NT2/D1 (cell line): ENCODE data around the gene CDH4.

Experiments used
- DNase-seq: peaks from one replicate; pipeline ENCODE4 v3.0.0-alpha.2; 2011; ENCODE audit warnings: low read depth, low spot score
- H3K27me3 ChIP-seq: 2 replicates; pipeline ENCODE4 v1.6.0; 2011; ENCODE audit warnings: mild to moderate bottlenecking; ENCODE audit not compliant: insufficient read length, insufficient read depth
- H3K36me3 ChIP-seq: 2 replicates; pipeline ENCODE4 v1.6.1; 2011; ENCODE audit warnings: mild to moderate bottlenecking, low read length, mixed read lengths; ENCODE audit not compliant: insufficient read depth, insufficient read length
- H3K4me1 ChIP-seq: 2 replicates; pipeline ENCODE4 v1.5.1; 2011; ENCODE audit not compliant: insufficient read depth, insufficient read length
- H3K4me3 ChIP-seq: 2 replicates; pipeline ENCODE4 v1.5.1; 2011; ENCODE audit warnings: low read depth; ENCODE audit not compliant: insufficient read length
- H3K9ac ChIP-seq: 2 replicates; pipeline ENCODE4 v1.6.0; 2011; ENCODE audit warnings: low read depth; ENCODE audit not compliant: insufficient read length
- H3K9me3 ChIP-seq: 2 replicates; pipeline ENCODE4 v1.5.1; 2011; ENCODE audit warnings: mild to moderate bottlenecking, low read length; ENCODE audit not compliant: insufficient read depth
- SUZ12 ChIP-seq: IDR thresholded peaks from 2 replicates; pipeline ENCODE4 v1.6.1; 2011; ENCODE audit not compliant: insufficient read length, insufficient read depth; ENCODE audit errors: extremely low read depth
- YY1 ChIP-seq: IDR thresholded peaks from 2 replicates; pipeline ENCODE4 v1.6.1; 2011; ENCODE audit not compliant: insufficient read length, insufficient read depth
- ZNF274 ChIP-seq: IDR thresholded peaks from 2 replicates; pipeline ENCODE4 v1.6.1; 2011; ENCODE audit warnings: mild to moderate bottlenecking, low read depth, low read length

The CDH4 gene

GRCh38 chr20:61429458-61430227 lies 177.6 kb downstream of the CDH4 start:
- Histone ChIP-seq H3K9ac (no peak overlapping the region), H3K4me3 (no peak overlapping the region), H3K9me3 (0 out of 2 replicates have a peak, but pooled peaks cover 5% of the 10 kb centered on the region), H3K27me3 (peaks cover 32% of the 10 kb centered on the region), H3K36me3 (no peaks in the 10 kb centered on the region), H3K4me1 (peaks cover 5% of the 10 kb centered on the region)
- TF ChIP-seq YY1: no peak
- no peak for TF ChIP-seq ZNF274
- no peak for TF ChIP-seq SUZ12
- no peak for DNase-seq

- H3K9me3 ChIP-seq: 0 out of 2 replicates have a peak, but pooled peaks cover 5% of the 10 kb centered on the region
- peaks cover 5% of the 10 kb centered on the region for H3K4me1 ChIP-seq
- no peaks in the 10 kb centered on the region for H3K36me3 ChIP-seq
- TF ChIP-seq YY1: no peak
- no peak for TF ChIP-seq SUZ12
- no peak for TF ChIP-seq ZNF274
- no peak overlapping the region for H3K9ac ChIP-seq
- peaks cover 32% of the 10 kb centered on the region for H3K27me3 ChIP-seq
- DNase-seq: no peak
- no peak overlapping the region for H3K4me3 ChIP-seq
Observed at GRCh38 chr20:61430228-61430624, 178.2 kb downstream of the CDH4 start.

- Histone ChIP-seq H3K9me3 (no peaks in the 10 kb centered on the region; the same call in 1 of the 2 replicates), H3K27me3 (peaks cover 11% of the 10 kb centered on the region), H3K4me1 (peaks cover 17% of the 10 kb centered on the region), H3K9ac (no peak overlapping the region), H3K36me3 (no peaks in the 10 kb centered on the region), H3K4me3 (no peak overlapping the region)
- DNase-seq: no peak
- TF ChIP-seq ZNF274: no peak
- TF ChIP-seq SUZ12: no peak
- no peak for TF ChIP-seq YY1
Observed at GRCh38 chr20:61433176-61433575, 181.1 kb downstream of the CDH4 start.

GRCh38 chr20:61433816-61434215 lies 181.8 kb downstream of the CDH4 start:
- Histone ChIP-seq H3K9me3 (no peaks in the 10 kb centered on the region; the same call in 1 of the 2 replicates), H3K4me1 (peaks cover 17% of the 10 kb centered on the region), H3K9ac (no peak overlapping the region), H3K4me3 (no peak overlapping the region), H3K27me3 (peaks cover 4% of the 10 kb centered on the region), H3K36me3 (no peaks in the 10 kb centered on the region)
- no peak for DNase-seq
- no peak for TF ChIP-seq YY1
- TF ChIP-seq SUZ12: no peak
- no peak for TF ChIP-seq ZNF274

- no peaks in the 10 kb centered on the region for H3K27me3 ChIP-seq
- no peak overlapping the region for H3K9ac ChIP-seq
- H3K4me1 ChIP-seq: peaks cover 19% of the 10 kb centered on the region
- no peak for TF ChIP-seq ZNF274
- TF ChIP-seq SUZ12: no peak
- TF ChIP-seq YY1: no peak
- no peak for DNase-seq
- H3K4me3 ChIP-seq: no peak overlapping the region
- H3K36me3 ChIP-seq: no peaks in the 10 kb centered on the region
- no peaks in the 10 kb centered on the region; the same call in 1 of the 2 replicates for H3K9me3 ChIP-seq
Observed at GRCh38 chr20:61434341-61434781, 182.3 kb downstream of the CDH4 start.

GRCh38 chr20:61435184-61435822 lies 183.2 kb downstream of the CDH4 start:
- Histone ChIP-seq H3K36me3 (no peaks in the 10 kb centered on the region), H3K4me1 (peaks cover 20% of the 10 kb centered on the region), H3K9ac (peak overlapping the region; percentile 57), H3K4me3 (peak overlapping the region; percentile 2), H3K27me3 (no peaks in the 10 kb centered on the region), H3K9me3 (no peaks in the 10 kb centered on the region; the same call in 1 of the 2 replicates)
- TF ChIP-seq ZNF274 (no peak), YY1 (no peak), SUZ12 (no peak)
- DNase-seq: no peak

GRCh38 chr20:61435823-61436220 lies 183.8 kb downstream of the CDH4 start:
- no peak for DNase-seq
- TF ChIP-seq ZNF274 (no peak), YY1 (no peak), SUZ12 (no peak)
- Histone ChIP-seq H3K4me3 (peak overlapping the region; percentile 2), H3K9ac (peak overlapping the region; percentile 57), H3K27me3 (no peaks in the 10 kb centered on the region), H3K36me3 (no peaks in the 10 kb centered on the region), H3K9me3 (no peaks in the 10 kb centered on the region; the same call in 1 of the 2 replicates), H3K4me1 (peaks cover 20% of the 10 kb centered on the region)
